ENCODE measurements around the gene RFNG.

DNA sequence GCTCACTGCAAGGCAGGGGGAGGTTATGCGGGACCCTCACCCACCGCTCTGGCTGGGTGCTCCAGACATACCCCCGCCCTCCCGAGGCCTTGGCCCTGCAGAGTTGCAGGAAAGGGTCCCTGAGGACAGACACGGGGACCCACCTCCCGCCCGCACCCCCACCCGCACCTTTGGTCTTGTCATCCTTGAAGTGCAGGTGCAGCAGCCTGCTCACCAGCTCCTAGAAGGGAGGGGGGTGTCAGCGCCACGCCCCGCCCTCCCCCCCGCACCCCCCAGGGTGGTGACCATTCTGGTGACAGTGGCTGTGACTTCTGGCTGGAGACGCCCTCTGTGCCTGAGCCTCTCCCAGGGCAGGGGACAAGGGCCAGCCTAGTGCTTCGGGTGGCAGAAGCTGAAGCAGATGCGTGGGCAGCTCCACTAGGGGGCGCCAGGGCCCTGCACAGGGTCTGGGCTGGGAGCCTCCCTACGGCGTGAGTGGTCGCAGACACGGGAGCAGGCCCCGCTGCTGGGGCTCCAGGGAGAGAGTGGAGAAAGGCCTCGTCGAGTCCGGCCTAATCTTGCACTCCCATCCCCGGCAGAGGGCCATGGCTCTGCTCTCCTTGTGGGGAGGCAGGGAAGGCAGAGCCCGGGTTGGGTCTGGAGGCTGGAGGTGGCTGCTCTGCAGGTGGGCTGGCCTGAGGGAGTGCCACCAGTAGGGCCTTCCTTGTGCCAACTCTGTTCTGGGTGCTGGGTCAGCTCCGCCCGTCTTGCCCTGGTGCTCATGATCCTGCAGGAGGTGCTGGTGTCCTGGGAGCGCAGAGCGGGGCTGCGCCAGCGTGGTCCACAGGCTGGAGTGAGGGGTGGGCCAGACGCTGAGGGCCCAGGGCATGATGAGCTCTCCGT, 31.7 kb downstream of the RFNG start:
- TF ChIP-seq CTCF (conservative IDR thresholded peaks at IDR 0.05; ENCODE audit: low read depth, low read length) (peak; percentile 78), EZH2phosphoT487 (IDR thresholded peaks at IDR 0.05; ENCODE audit: borderline replicate concordance, low read length) (no peak)
